Endothelial cell of umbilical vein (primary cell): ENCODE measurements around the gene TSPO. TPM values are rescaled to one million over a fixed set of nuclear protein-coding genes. Genes with fewer than 3 reads are reported as not detected.

Source experiments
- BruUV-seq: library from RNA; stranded (reverse); fragments of 400-500 nt; replicated peaks from 2 replicates; lab custom pipeline; 2021; lab: Mats Ljungman, UMichigan
- CTCF ChIA-PET: fragments of 300-600, 350-600 bp; sonication (Branson Sonifier 250); formaldehyde crosslinking; loops from one replicate; lab custom pipeline; 2021; ENCODE audit warnings: antibody characterized with exemption, inconsistent platforms; lab: Charles Lee
- POLR2A ChIA-PET: fragments of 300-600, 350-600 bp; sonication (Branson Sonifier 250); formaldehyde crosslinking; loops from one replicate; lab custom pipeline; 2021; ENCODE audit warnings: antibody characterized with exemption, inconsistent platforms; lab: Charles Lee
- DNase-seq: peaks from one replicate; pipeline ENCODE4 v3.0.0-alpha.2; 2011; ENCODE audit warnings: low read depth, low spot score
- FAIRE-seq: peaks from 2 replicates; lab custom pipeline; 2011; peaks lifted over from hg19 to GRCh38; lab: Jason Lieb, UNC
- H2AFZ ChIP-seq: 2 replicates; pipeline ENCODE4 v1.6.0; 2012; ENCODE audit warnings: low read depth, low read length, control low read depth, inconsistent platforms
- H3K27ac ChIP-seq: 2 replicates; pipeline ENCODE4 v1.5.1; 2011; ENCODE audit warnings: low read depth, mild to moderate bottlenecking, control low read depth, low read length, moderate library complexity; ENCODE audit not compliant: insufficient read depth
- H3K27me3 ChIP-seq, 2 experiments: 2 replicates each; pipeline versions ENCODE4 v1.6.0 to v1.6.1; 2011; ENCODE audit warnings: low read length in 2 of 2, mixed read lengths in 1 of 2; ENCODE audit not compliant: control insufficient read depth in 2 of 2, insufficient read depth in 2 of 2
- H3K36me3 ChIP-seq, 2 experiments: 2 replicates in 1 of 2; 3 replicates in 1 of 2; pipeline ENCODE4 v1.5.1; 2011; ENCODE audit warnings: low read length in 2 of 2, mild to moderate bottlenecking in 1 of 2, moderate library complexity in 1 of 2; ENCODE audit not compliant: control insufficient read depth in 2 of 2, insufficient read depth in 2 of 2; ENCODE audit errors: extremely low read depth in 1 of 2
- H3K4me1 ChIP-seq: 3 replicates; pipeline ENCODE4 v1.5.1; 2011; ENCODE audit warnings: mild to moderate bottlenecking, low read length; ENCODE audit not compliant: control insufficient read depth, insufficient read depth; ENCODE audit errors: extremely low read depth
- H3K4me2 ChIP-seq: 2 replicates; pipeline ENCODE4 v1.6.1; 2011; ENCODE audit warnings: low read length, control low read depth, mixed read lengths; ENCODE audit not compliant: insufficient read depth
- H3K4me3 ChIP-seq, 3 experiments: fragments of 200-600 bp in 1 of 3; sonication (generic), shearing (Covaris generic) in 1 of 3; replicated peaks in 1 of 3; 2 replicates each; pipeline ENCODE4 v1.5.1; 2011 to 2016; ENCODE audit warnings: control low read depth in 3 of 3, low read length in 3 of 3, mild to moderate bottlenecking in 2 of 3, inconsistent platforms in 1 of 3, low read depth in 1 of 3, moderate library complexity in 1 of 3; ENCODE audit not compliant: insufficient read depth in 1 of 3
- H3K79me2 ChIP-seq: 2 replicates; pipeline ENCODE4 v1.6.0; 2012; ENCODE audit warnings: low read length, inconsistent platforms; ENCODE audit not compliant: control insufficient read depth, insufficient read depth
- H3K9ac ChIP-seq: replicated peaks from 2 replicates; pipeline ENCODE3; 2011; ENCODE audit warnings: low read length, control low read depth; ENCODE audit not compliant: insufficient read depth; ENCODE audit errors: extremely low read depth
- H3K9me1 ChIP-seq: replicated peaks from 3 replicates; pipeline ENCODE4 v1.6.0; 2011; ENCODE audit warnings: mild to moderate bottlenecking, low read length; ENCODE audit not compliant: control insufficient read depth, insufficient read depth; ENCODE audit errors: extremely low read depth
- H3K9me3 ChIP-seq: replicated peaks from 2 replicates; pipeline ENCODE4 v1.5.1; 2012; ENCODE audit warnings: low read length, inconsistent platforms; ENCODE audit not compliant: control insufficient read depth, insufficient read depth
- H4K20me1 ChIP-seq: replicated peaks from 2 replicates; pipeline ENCODE3; 2011; ENCODE audit warnings: mild to moderate bottlenecking, low read length; ENCODE audit not compliant: control insufficient read depth, insufficient read depth; ENCODE audit errors: extremely low read depth
- EZH2 ChIP-seq: IDR thresholded peaks from 2 replicates; pipeline ENCODE4 v1.6.1; 2012; ENCODE audit warnings: borderline replicate concordance, low read depth, mild to moderate bottlenecking, moderate library complexity, low read length, inconsistent platforms; ENCODE audit not compliant: severe bottlenecking
- FOS ChIP-seq: IDR thresholded peaks from 2 replicates; pipeline ENCODE4 v1.6.1; 2011; ENCODE audit warnings: mild to moderate bottlenecking, low read length, moderate library complexity, borderline replicate concordance; ENCODE audit not compliant: insufficient read depth
- JUN ChIP-seq: IDR thresholded peaks from 2 replicates; pipeline ENCODE4 v1.6.1; 2011; ENCODE audit warnings: borderline replicate concordance, low read depth; ENCODE audit not compliant: insufficient read length, insufficient read depth
- POLR2A ChIP-seq: IDR thresholded peaks from 2 replicates; pipeline ENCODE4 v1.6.1; 2012; ENCODE audit warnings: low read depth, mild to moderate bottlenecking, control low read depth, low read length
- dilution Hi-C: fragments of 300-500 bp; cut with MboI; formaldehyde crosslinking; loops from one replicate; pipeline ENCODE4 v1.15.0; 2019; ENCODE audit warnings: low sequenced_read_pairs; ENCODE audit not compliant: extremely low pct_ligation_motif_present
- intact Hi-C: fragments of 100-400 bp; cut with micrococcal nuclease; formaldehyde crosslinking; loops from one replicate; pipeline ENCODE4 v1.10.0; 2022
- polyA plus RNA-seq, 4 experiments: library from polyadenylated mRNA; depleted of rRNA in 3 of 4; stranded (reverse) in 3 of 4; unstranded in 1 of 4; fragments of >200 nt; gene quantifications; 2 replicates each; pipeline versions ENCODE4 v1.2.1 to v1.2.3, GENCODE V29; 2011 to 2012; ENCODE audit warnings: missing spikeins in 1 of 4
- total RNA-seq: library from RNA; stranded (reverse); gene quantifications from 2 replicates; pipeline ENCODE4 v1.2.3, GENCODE V29; 2021

Gene TSPO
- total and polyA plus RNA-seq, 2 donors (not counting 3 experiments of a cell fraction or from before 2014, with no cell fraction given), result 328 to 720 TPM

DNA sequence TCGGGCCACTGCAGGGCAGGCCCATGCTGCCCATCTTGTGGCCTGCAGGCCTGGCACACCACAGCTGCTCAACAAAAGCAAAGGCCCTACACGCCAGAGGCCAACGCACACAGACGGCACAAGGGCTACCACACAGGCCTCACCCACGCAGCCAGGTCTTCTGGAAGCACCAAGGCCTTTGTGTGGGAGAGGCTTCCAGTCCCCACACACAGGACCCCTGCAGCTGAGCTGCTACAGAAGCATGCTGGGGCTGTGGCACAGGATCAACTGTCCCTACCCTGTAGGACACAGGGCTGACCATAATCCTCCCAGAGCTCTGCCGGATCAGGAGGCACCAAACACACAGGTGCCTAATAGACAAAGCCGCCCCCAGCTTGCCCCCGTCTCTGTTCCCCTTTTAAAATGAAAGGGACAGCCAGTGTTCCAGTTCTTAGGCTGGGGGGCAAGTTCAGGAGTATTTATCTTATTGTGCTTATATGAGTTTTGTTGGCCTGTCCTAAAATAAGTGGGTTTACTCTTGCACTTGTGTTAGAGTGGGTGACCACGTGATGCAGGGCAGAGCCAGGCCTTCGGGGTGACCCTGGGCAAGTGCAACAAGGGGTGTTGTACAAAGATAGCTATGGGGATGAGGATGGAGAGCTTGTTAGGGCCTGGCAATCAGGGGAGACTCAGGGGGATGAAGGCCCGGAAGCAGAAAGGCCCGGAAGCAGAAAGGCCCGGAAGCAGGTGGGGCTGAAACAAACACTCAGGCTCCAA, 30.1 kb downstream of the TSPO start:
- Histone ChIP-seq H3K4me1 (peaks cover 22% of the 10 kb centered on the region), H3K36me3 (peaks cover 5 to 8% of the 10 kb centered on the region in 2 experiments), H3K79me2 (peaks cover 11% of the 10 kb centered on the region), H4K20me1 (no peaks in the 10 kb centered on the region), H2AFZ (no peak overlapping the region), H3K9me1 (no peaks in the 10 kb centered on the region), H3K9me3 (no peaks in the 10 kb centered on the region), H3K27ac (no peak overlapping the region), H3K27me3 (no peaks in the 10 kb centered on the region), H3K4me2 (no peak overlapping the region), H3K4me3 (no peak overlapping the region), H3K9ac (no peak overlapping the region)
- no peak for DNase-seq
- no peak for FAIRE-seq
- no peak for TF ChIP-seq EZH2
- TF ChIP-seq FOS, result no peak
- TF ChIP-seq POLR2A, result no peak
- dilution Hi-C loops, result no loop called here
- ChIA-PET POLR2A (no interaction called here), CTCF (no interaction called here)
- intact Hi-C loops, result no loop called here
- BruUV-seq, result no TSS peak

DNA sequence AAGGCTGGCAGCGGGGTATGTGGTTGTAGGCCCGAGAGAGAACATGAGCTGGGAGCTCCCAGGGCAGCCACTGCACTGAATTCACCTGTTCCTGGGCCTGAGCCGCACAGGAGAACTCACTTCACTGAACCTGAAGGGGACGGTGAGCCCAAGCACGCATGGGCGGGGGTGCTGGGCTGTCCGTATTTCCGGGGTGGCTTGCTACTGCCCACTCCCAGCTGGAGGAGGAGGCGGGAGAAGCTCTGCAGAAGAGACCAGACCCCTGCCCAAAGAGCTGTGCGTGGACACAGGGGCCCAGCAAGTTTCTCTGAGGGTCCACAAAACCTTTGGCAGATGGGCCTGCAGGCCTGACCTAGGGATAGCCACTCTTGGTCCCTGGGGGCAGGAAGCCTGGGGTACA, 30.8 kb downstream of the TSPO start:
- peaks cover 5 to 8% of the 10 kb centered on the region in 2 experiments for H3K36me3 ChIP-seq
- peaks cover 11% of the 10 kb centered on the region for H3K79me2 ChIP-seq
- DNase-seq (no peak), FAIRE-seq (no peak)
- H3K9ac ChIP-seq, result no peak overlapping the region
- H3K4me3 ChIP-seq, result no peak overlapping the region
- BruUV-seq, result no TSS peak
- no peaks in the 10 kb centered on the region for H3K27me3 ChIP-seq
- H3K27ac ChIP-seq, result no peak overlapping the region
- ChIA-PET POLR2A (no interaction called here), CTCF (no interaction called here)
- H3K9me1 ChIP-seq, result no peaks in the 10 kb centered on the region
- TF ChIP-seq JUN, result no peak
- intact Hi-C loops, result no loop called here
- H4K20me1 ChIP-seq, result no peaks in the 10 kb centered on the region
- peaks cover 22% of the 10 kb centered on the region for H3K4me1 ChIP-seq
- H3K4me2 ChIP-seq, result no peak overlapping the region
- H3K9me3 ChIP-seq, result no peaks in the 10 kb centered on the region
- no peak overlapping the region for H2AFZ ChIP-seq
- dilution Hi-C loops, result no loop called here
